Panc1 (cell line): ENCODE measurements around the gene EMC8. TPM values are rescaled to one million over a fixed set of nuclear protein-coding genes. Genes with fewer than 3 reads are reported as not detected.

Source experiments
- ATAC-seq: fragments of 200-7000 bp; cut with Tn5 transposase; 2 replicates; pipeline ENCODE4 v1.9.1; 2020; ENCODE audit warnings: mild to moderate bottlenecking, moderate library complexity
- BruUV-seq: library from RNA; stranded (reverse); fragments of 400-500 nt; replicated peaks from 2 replicates; lab custom pipeline; 2021; lab: Mats Ljungman, UMichigan
- CTCF ChIA-PET: fragments of 300-600 bp; sonication (Branson Sonifier 250); formaldehyde crosslinking; loops from one replicate; lab custom pipeline; 2022; ENCODE audit warnings: antibody characterized with exemption; lab: Charles Lee
- POLR2A ChIA-PET: fragments of 300-600 bp; sonication (Branson Sonifier 250); formaldehyde crosslinking; loops from one replicate; lab custom pipeline; 2022; ENCODE audit warnings: antibody characterized with exemption; lab: Charles Lee
- DNase-seq: peaks from one replicate; pipeline ENCODE4 v3.0.0-alpha.2; 2010; ENCODE audit warnings: low read depth, low spot score
- H3K27ac ChIP-seq: 2 replicates; pipeline ENCODE4 v1.5.1; 2011; ENCODE audit warnings: mild to moderate bottlenecking, low read length, inconsistent platforms
- H3K27me3 ChIP-seq: fragments of 200-500 bp; sonication (Bioruptor generic); 2 replicates; pipeline ENCODE4 v1.6.0; 2014; ENCODE audit warnings: low read length, inconsistent platforms; ENCODE audit not compliant: control insufficient read depth, insufficient read depth
- H3K36me3 ChIP-seq: fragments of 200-500 bp; sonication (Bioruptor generic); 2 replicates; pipeline ENCODE4 v1.5.1; 2014; ENCODE audit warnings: inconsistent platforms, mild to moderate bottlenecking, low read length, moderate library complexity; ENCODE audit not compliant: control insufficient read depth, insufficient read depth
- H3K4me1 ChIP-seq: 2 replicates; pipeline ENCODE4 v1.5.1; 2011; ENCODE audit warnings: inconsistent platforms, mild to moderate bottlenecking, low read length, moderate library complexity; ENCODE audit not compliant: control insufficient read depth, insufficient read depth
- H3K4me3 ChIP-seq, 2 experiments: 2 replicates each; pipeline ENCODE4 v1.5.1; 2011 to 2012; ENCODE audit warnings: low read depth in 2 of 2, low read length in 2 of 2, mild to moderate bottlenecking in 2 of 2, inconsistent platforms in 1 of 2, moderate library complexity in 1 of 2
- H3K9me3 ChIP-seq: fragments of 200-500 bp; sonication (Bioruptor generic); 2 replicates; pipeline ENCODE4 v1.5.1; 2014; ENCODE audit warnings: low read depth, mild to moderate bottlenecking, inconsistent platforms, low read length, moderate library complexity; ENCODE audit not compliant: control insufficient read depth, insufficient read depth
- POLR2AphosphoS5 ChIP-seq: IDR thresholded peaks from 2 replicates; pipeline ENCODE4 v1.6.1; 2012; ENCODE audit warnings: mild to moderate bottlenecking, low read depth, low read length, moderate library complexity
- REST ChIP-seq, 2 experiments: IDR thresholded peaks; 2 replicates each; pipeline ENCODE4 v1.6.1; 2011 to 2012; ENCODE audit warnings: low read depth in 2 of 2, control low read depth in 1 of 2, low read length in 1 of 2, mild to moderate bottlenecking in 1 of 2, moderate library complexity in 1 of 2; ENCODE audit not compliant: insufficient read depth in 1 of 2
- SIN3A ChIP-seq: IDR thresholded peaks from 2 replicates; pipeline ENCODE4 v1.6.1; 2012; ENCODE audit warnings: low read depth, mild to moderate bottlenecking, low read length, moderate library complexity, borderline replicate concordance; ENCODE audit not compliant: insufficient read depth
- TCF7L2 ChIP-seq: IDR thresholded peaks from 2 replicates; pipeline ENCODE4 v1.6.1; 2011; ENCODE audit warnings: mild to moderate bottlenecking, low read depth, low read length, inconsistent platforms
- in situ Hi-C: cut with HindIII; loops from 2 replicates; pipeline ENCODE4 v1.10.0; 2016; ENCODE audit warnings: low sequenced_read_pairs, low pct_unique_long_range_greater_than_20kb
- intact Hi-C: fragments of 100-400 bp; cut with micrococcal nuclease; formaldehyde crosslinking; loops from one replicate; pipeline ENCODE4 v1.10.0; 2022; ENCODE audit not compliant: unreplicated experiment
- total RNA-seq: library from RNA; stranded (reverse); gene quantifications from one replicate; pipeline ENCODE4 v1.2.1, GENCODE V29; 2021; ENCODE audit not compliant: unreplicated experiment
- TF ChIP-seq, protein P1 (sequence below): fragments of 450-650 bp; IDR thresholded peaks from 2 replicates; pipeline ENCODE4 v1.5.1; 2017; ENCODE audit warnings: mild to moderate bottlenecking

EMC8 gene
- total RNA-seq, 1 experiment from 2014 or later, result 39.1 TPM

- in situ Hi-C loops, result no loop called here
Observed at GRCh38 chr16:85774136-85774535, 25.2 kb downstream of the EMC8 start.

DNA sequence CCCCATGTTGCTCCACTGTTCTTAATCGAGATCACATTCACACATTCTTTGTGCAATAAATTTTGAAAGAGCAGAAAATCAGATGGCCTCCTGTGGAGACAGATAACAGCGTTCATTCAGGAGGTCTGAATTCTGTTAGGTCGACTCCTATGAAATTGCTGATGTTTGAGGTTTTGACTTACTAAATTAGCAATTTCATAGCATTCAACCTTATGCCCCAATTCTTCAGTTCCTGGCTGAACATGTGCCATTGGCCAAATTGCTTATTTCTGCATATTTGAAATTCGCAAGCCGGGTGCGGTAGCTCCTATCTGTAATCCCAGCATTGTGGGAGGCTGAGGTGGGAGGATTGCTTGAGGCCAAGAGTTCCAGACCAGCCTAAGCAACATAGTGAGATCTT lies 26.3 kb downstream of the EMC8 start:
- Histone ChIP-seq H3K36me3 (no peaks in the 10 kb centered on the region; the same call in 1 of the 2 replicates), H3K4me3 (no peak overlapping the region), H3K4me1 (no peaks in the 10 kb centered on the region), H3K27me3 (no peaks in the 10 kb centered on the region), H3K27ac (no peak overlapping the region), H3K9me3 (no peaks in the 10 kb centered on the region)
- ChIA-PET CTCF (no interaction called here), POLR2A (no interaction called here)
- TF ChIP-seq, protein P1, sequence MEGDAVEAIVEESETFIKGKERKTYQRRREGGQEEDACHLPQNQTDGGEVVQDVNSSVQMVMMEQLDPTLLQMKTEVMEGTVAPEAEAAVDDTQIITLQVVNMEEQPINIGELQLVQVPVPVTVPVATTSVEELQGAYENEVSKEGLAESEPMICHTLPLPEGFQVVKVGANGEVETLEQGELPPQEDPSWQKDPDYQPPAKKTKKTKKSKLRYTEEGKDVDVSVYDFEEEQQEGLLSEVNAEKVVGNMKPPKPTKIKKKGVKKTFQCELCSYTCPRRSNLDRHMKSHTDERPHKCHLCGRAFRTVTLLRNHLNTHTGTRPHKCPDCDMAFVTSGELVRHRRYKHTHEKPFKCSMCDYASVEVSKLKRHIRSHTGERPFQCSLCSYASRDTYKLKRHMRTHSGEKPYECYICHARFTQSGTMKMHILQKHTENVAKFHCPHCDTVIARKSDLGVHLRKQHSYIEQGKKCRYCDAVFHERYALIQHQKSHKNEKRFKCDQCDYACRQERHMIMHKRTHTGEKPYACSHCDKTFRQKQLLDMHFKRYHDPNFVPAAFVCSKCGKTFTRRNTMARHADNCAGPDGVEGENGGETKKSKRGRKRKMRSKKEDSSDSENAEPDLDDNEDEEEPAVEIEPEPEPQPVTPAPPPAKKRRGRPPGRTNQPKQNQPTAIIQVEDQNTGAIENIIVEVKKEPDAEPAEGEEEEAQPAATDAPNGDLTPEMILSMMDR, result no peak
- TF ChIP-seq REST (IDR thresholded peaks at IDR 0.05; ENCODE audit: insufficient read depth in 1 of 2, low read depth in 2 of 2, low read length in 1 of 2), result no peak
- TF ChIP-seq SIN3A, result no peak
- in situ Hi-C loops (no loop called here), intact Hi-C loops (no loop called here)
- DNase-seq (no peak), ATAC-seq (no peak)
- BruUV-seq, result no TSS peak

More at GRCh38 chr16:85774136-85774535, 25.2 kb downstream of the EMC8 start:
- DNase-seq (no peak), ATAC-seq (no peak)
- H3K4me3 ChIP-seq, result no peak overlapping the region
- no peaks in the 10 kb centered on the region for H3K27me3 ChIP-seq
- TF ChIP-seq REST (IDR thresholded peaks at IDR 0.05; ENCODE audit: insufficient read depth in 1 of 2, low read depth in 2 of 2, low read length in 1 of 2) (no peak), SIN3A (no peak), TCF7L2 (no peak), POLR2AphosphoS5 (no peak)
- TF ChIP-seq, protein P1, result no peak
- ChIA-PET POLR2A (interaction anchor here (0.6 kb wide), 1 partner anchor 15 kb away, joined by 8 read pairs; no protein-coding TSS in a partner anchor), CTCF (interaction anchor here (0.7 kb wide), 3 partner anchors 13 to 313 kb away, joined by 7 to 10 read pairs (median 7); no protein-coding TSS in a partner anchor)
- intact Hi-C loops, result no loop called here
- no peak overlapping the region for H3K27ac ChIP-seq
- BruUV-seq, result no TSS peak
- peaks cover 3% of the 10 kb centered on the region; the same call in 1 of the 2 replicates for H3K36me3 ChIP-seq
- no peaks in the 10 kb centered on the region for H3K9me3 ChIP-seq
- no peaks in the 10 kb centered on the region for H3K4me1 ChIP-seq
